ENCODE results near the gene SLC43A3.

SLC43A3 gene

DNA sequence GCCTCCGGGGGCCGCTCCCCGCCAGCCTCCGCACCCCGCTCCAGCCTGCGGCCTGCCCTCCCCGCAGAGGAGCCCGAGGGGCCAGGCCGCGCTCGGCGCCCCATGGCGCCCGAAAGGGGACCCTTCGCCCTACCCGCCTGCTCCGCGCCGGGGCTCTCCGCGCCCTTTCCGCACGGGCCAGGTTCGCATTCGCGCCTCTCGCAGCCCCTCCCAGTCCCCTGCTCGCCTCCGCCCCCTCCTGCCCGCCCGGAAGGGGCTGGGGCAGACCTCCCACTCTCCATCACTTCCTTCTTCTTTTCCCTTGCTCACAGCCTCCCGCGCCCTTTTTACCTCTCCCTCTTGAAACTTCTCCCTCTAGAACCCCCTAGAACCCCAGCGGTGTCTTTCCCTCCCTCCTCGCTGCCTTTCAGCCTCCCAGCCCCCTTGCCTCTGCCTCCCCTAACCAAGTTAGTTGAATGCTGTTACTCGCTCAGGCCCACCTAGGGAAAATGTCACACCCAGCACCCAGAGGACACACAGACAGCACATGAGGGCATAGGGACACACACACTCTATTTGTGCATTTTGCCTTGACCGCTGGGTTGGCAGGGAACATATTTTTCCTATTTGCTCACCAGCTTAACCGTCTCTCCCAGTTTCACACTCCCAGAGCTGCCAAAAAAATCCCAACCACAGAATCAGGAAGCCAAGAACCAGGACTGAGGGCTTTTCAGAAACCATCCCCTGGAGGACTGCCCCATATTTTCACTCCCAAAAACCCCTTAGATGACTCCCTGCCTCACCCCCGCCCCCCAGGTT, at the start of gene SLC43A3:
Gene SLC43A3, minus strand, starts transcription at position 193 of the 798 bp plus-strand sequence. CDS start 949 bp downstream, outside the sequence.
- peaks cover 56% of the 10 kb centered on the region for H3K4me1 Mint-ChIP-seq
- ATAC-seq (peak; percentile 77), DNase-seq (peak; percentile 87)
- H3K9me3 Mint-ChIP-seq, result no peaks in the 10 kb centered on the region
- H3K36me3 Mint-ChIP-seq (ENCODE audit: low read depth), result peaks cover 45% of the 10 kb centered on the region
- H3K4me3 Mint-ChIP-seq, result peak within 1 kb of the TSS; percentile 98
- H3K27me3 Mint-ChIP-seq, result no peaks in the 10 kb centered on the region
- H3K27ac Mint-ChIP-seq, result peak within 1 kb of the TSS; percentile 98

DNA sequence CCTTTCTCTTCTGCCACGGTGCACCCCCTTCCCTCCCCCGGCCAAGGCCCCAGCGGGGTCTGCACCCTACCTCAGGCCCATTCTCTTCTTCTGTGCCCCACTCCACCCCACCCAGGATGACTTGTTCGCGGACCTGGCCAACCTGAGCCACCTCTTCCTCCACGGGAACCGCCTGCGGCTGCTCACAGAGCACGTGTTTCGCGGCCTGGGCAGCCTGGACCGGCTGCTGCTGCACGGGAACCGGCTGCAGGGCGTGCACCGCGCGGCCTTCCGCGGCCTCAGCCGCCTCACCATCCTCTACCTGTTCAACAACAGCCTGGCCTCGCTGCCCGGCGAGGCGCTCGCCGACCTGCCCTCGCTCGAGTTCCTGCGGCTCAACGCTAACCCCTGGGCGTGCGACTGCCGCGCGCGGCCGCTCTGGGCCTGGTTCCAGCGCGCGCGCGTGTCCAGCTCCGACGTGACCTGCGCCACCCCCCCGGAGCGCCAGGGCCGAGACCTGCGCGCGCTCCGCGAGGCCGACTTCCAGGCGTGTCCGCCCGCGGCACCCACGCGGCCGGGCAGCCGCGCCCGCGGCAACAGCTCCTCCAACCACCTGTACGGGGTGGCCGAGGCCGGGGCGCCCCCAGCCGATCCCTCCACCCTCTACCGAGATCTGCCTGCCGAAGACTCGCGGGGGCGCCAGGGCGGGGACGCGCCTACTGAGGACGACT, 49.3 kb upstream of the SLC43A3 start:
- peaks cover 33% of the 10 kb centered on the region for H3K4me1 Mint-ChIP-seq
- peak overlapping the region; percentile 70 for H3K27ac Mint-ChIP-seq
- no peaks in the 10 kb centered on the region for H3K9me3 Mint-ChIP-seq
- peak; percentile 25 for ATAC-seq
- H3K27me3 Mint-ChIP-seq, result peaks cover 20% of the 10 kb centered on the region
- H3K36me3 Mint-ChIP-seq (ENCODE audit: low read depth), result peaks cover 2% of the 10 kb centered on the region
- peak; percentile 38 for DNase-seq
- peak overlapping the region; percentile 69 for H3K4me3 Mint-ChIP-seq

DNA sequence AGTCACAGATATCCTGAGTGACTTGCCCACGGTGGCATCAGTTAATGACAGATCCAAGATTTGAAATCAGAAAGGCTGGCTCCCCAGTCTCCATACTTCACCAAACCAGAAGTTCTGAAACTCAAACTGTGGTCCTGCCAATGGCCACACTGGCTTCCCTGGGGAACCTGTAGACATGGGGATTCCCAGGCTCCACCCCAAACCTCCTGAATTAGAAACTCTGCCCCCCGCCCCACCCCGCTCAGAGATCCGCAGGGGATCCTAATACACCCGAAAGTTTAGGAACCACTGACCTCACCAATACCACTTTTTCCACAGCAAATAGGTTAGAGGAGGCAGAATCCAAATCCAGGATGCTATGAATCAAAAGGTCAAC, 48.7 kb upstream of the SLC43A3 start:
- Mint-ChIP-seq H3K9me3 (no peaks in the 10 kb centered on the region), H3K27ac (peak overlapping the region; percentile 70), H3K36me3 (ENCODE audit: low read depth) (peaks cover 2% of the 10 kb centered on the region), H3K4me1 (peaks cover 33% of the 10 kb centered on the region), H3K4me3 (peak overlapping the region; percentile 69), H3K27me3 (peaks cover 14% of the 10 kb centered on the region)
- ATAC-seq (peak; percentile 1), DNase-seq (no peak)

DNA sequence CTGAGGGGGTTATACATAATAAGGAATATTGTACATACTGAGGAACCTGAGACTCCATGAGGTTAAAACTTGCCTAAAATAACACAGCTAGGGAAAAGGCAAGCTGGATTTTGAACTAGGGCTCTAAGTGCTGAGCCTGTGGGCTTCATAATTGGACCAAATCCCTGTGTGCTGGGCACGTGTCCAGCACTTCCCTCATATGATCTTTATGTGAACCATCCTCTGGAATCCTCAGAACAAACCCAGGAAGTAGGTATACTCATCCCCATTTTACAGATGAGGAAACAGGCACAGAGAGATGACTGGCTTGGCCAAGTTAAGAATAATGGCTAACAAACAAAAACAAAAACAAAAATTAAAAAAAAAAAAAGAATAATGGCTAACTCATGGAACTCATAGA, 48.3 kb upstream of the SLC43A3 start:
- DNase-seq (no peak), ATAC-seq (no peak)
- Mint-ChIP-seq H3K36me3 (ENCODE audit: low read depth) (peaks cover 2% of the 10 kb centered on the region), H3K27ac (peak overlapping the region; percentile 70), H3K9me3 (no peaks in the 10 kb centered on the region), H3K4me1 (peaks cover 31% of the 10 kb centered on the region), H3K4me3 (no peak overlapping the region), H3K27me3 (peaks cover 11% of the 10 kb centered on the region)

DNA sequence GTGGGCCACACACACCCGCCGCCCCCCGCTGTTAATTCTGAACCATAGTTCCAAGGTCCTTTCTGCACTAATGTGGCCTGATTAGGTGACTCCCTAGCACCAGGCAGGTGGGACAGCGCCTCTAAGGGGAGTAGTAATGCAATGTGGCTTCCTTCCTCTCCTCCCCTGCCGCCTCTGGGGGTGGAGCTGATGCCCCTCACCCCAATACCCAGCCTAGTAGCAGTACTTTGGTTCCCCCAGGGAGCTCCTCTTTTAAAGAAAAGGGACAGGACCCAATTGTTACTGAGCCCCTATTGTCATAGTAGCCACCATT, 47.8 kb upstream of the SLC43A3 start:
- Mint-ChIP-seq H3K4me1 (peaks cover 29% of the 10 kb centered on the region), H3K27me3 (peaks cover 11% of the 10 kb centered on the region), H3K27ac (no peak overlapping the region), H3K4me3 (no peak overlapping the region), H3K9me3 (no peaks in the 10 kb centered on the region), H3K36me3 (ENCODE audit: low read depth) (peaks cover 2% of the 10 kb centered on the region)
- ATAC-seq (no peak), DNase-seq (no peak)

GRCh38 chr11:57474017-57474802, 47.3 kb upstream of the SLC43A3 start:
- peaks cover 2% of the 10 kb centered on the region for H3K36me3 Mint-ChIP-seq (ENCODE audit: low read depth)
- H3K27ac Mint-ChIP-seq, result no peak overlapping the region
- H3K4me3 Mint-ChIP-seq, result no peak overlapping the region
- DNase-seq (peak; percentile 47), ATAC-seq (peak; percentile 64)
- H3K27me3 Mint-ChIP-seq, result peaks cover 6% of the 10 kb centered on the region
- peaks cover 29% of the 10 kb centered on the region for H3K4me1 Mint-ChIP-seq
- H3K9me3 Mint-ChIP-seq, result no peaks in the 10 kb centered on the region

- DNase-seq (no peak), ATAC-seq (no peak)
- H3K27me3 Mint-ChIP-seq, result peaks cover 6% of the 10 kb centered on the region
- peaks cover 29% of the 10 kb centered on the region for H3K4me1 Mint-ChIP-seq
- H3K9me3 Mint-ChIP-seq, result no peaks in the 10 kb centered on the region
- no peak overlapping the region for H3K4me3 Mint-ChIP-seq
- H3K27ac Mint-ChIP-seq, result no peak overlapping the region
- peaks cover 2% of the 10 kb centered on the region for H3K36me3 Mint-ChIP-seq (ENCODE audit: low read depth)
Observed at GRCh38 chr11:57473285-57473841, 46.4 kb upstream of the SLC43A3 start.

GRCh38 chr11:57471496-57471895, 44.6 kb upstream of the SLC43A3 start:
- Mint-ChIP-seq H3K36me3 (ENCODE audit: low read depth) (peaks cover 2% of the 10 kb centered on the region), H3K4me3 (no peak overlapping the region), H3K27ac (no peak overlapping the region), H3K9me3 (no peaks in the 10 kb centered on the region), H3K27me3 (no peaks in the 10 kb centered on the region), H3K4me1 (peaks cover 26% of the 10 kb centered on the region)
- ATAC-seq (no peak), DNase-seq (no peak)

GRCh38 chr11:57469268-57469667, 42.3 kb upstream of the SLC43A3 start:
- no peaks in the 10 kb centered on the region for H3K27me3 Mint-ChIP-seq
- ATAC-seq, result no peak
- H3K36me3 Mint-ChIP-seq (ENCODE audit: low read depth), result no peaks in the 10 kb centered on the region
- DNase-seq, result no peak
- no peak overlapping the region for H3K27ac Mint-ChIP-seq
- no peaks in the 10 kb centered on the region for H3K9me3 Mint-ChIP-seq
- H3K4me3 Mint-ChIP-seq, result no peak overlapping the region
- peaks cover 6% of the 10 kb centered on the region for H3K4me1 Mint-ChIP-seq

DNA sequence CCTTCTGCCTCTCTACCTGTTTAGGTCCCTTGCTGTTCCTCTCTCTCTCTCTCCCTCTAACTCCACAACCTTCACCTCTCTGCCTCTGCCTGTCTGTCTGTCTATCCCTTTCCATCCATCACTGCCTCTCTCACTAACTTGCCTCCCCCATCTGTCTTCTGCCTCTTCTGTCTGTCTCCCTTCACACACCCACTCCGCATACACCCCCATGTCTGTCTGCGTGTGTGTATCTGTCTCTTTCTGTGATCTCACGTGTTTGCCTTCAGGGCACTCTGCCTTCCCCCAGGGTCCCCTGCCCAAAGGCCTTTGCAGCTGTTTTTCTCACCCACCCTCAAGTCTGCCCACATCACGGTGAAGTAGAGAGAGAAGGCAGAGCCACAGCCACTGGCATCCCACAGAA, 41.4 kb upstream of the SLC43A3 start:
- no peak overlapping the region for H3K4me3 Mint-ChIP-seq
- H3K27ac Mint-ChIP-seq, result no peak overlapping the region
- DNase-seq, result no peak
- no peaks in the 10 kb centered on the region for H3K27me3 Mint-ChIP-seq
- no peaks in the 10 kb centered on the region for H3K36me3 Mint-ChIP-seq (ENCODE audit: low read depth)
- no peaks in the 10 kb centered on the region for H3K4me1 Mint-ChIP-seq
- no peak for ATAC-seq
- H3K9me3 Mint-ChIP-seq, result no peaks in the 10 kb centered on the region

- Mint-ChIP-seq H3K36me3 (ENCODE audit: low read depth) (no peaks in the 10 kb centered on the region), H3K27me3 (no peaks in the 10 kb centered on the region), H3K4me1 (no peaks in the 10 kb centered on the region), H3K9me3 (no peaks in the 10 kb centered on the region), H3K27ac (no peak overlapping the region), H3K4me3 (no peak overlapping the region)
- DNase-seq, result no peak
- no peak for ATAC-seq
Observed at GRCh38 chr11:57467508-57468157, 40.7 kb upstream of the SLC43A3 start.

GRCh38 chr11:57466680-57467079, 39.8 kb upstream of the SLC43A3 start:
- ATAC-seq (no peak), DNase-seq (no peak)
- no peaks in the 10 kb centered on the region for H3K9me3 Mint-ChIP-seq
- H3K27me3 Mint-ChIP-seq, result peaks cover under 1% of the 10 kb centered on the region
- no peak overlapping the region for H3K27ac Mint-ChIP-seq
- no peaks in the 10 kb centered on the region for H3K36me3 Mint-ChIP-seq (ENCODE audit: low read depth)
- no peak overlapping the region for H3K4me3 Mint-ChIP-seq
- no peaks in the 10 kb centered on the region for H3K4me1 Mint-ChIP-seq

DNA sequence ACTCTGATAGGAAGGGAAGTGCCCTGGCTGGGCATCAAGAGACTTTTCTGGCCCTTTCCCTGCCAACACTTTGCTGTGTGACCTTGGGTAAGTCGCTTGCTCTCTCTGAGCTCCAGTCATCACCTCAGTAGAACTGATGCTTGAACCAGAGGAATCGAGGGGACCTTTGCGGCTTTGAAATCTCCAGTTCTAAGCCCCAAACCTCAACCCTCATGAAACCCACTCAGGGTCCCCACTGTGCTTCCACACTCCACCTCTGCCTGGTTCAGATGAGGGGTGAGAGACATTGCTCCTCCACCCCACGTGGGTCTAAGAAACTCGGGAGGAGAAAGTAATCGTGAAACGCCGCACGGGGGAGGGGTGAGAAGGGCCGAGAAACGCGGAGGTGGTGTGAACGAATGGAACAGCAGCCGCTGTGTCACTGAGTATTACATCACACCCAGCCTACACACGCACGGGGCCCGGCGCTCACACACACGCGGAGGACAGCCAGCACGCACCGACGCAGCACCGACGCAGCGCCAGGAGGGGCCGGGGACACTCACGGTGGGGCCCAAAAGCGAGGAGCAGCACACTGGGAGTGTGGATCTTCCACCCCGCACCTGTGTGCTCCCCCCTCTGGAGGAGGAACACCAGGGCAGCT, 37.7 kb upstream of the SLC43A3 start:
- Mint-ChIP-seq H3K27ac (no peak overlapping the region), H3K4me1 (peaks cover 6% of the 10 kb centered on the region), H3K9me3 (no peaks in the 10 kb centered on the region), H3K36me3 (ENCODE audit: low read depth) (no peaks in the 10 kb centered on the region), H3K4me3 (no peak overlapping the region), H3K27me3 (peaks cover 15% of the 10 kb centered on the region)
- DNase-seq (no peak), ATAC-seq (no peak)
